ENCODE results near the gene ARMC7.
A peak's percentile ranks its signal among the peaks of the same experiment; 100 is the strongest.

Gene ARMC7

DNA sequence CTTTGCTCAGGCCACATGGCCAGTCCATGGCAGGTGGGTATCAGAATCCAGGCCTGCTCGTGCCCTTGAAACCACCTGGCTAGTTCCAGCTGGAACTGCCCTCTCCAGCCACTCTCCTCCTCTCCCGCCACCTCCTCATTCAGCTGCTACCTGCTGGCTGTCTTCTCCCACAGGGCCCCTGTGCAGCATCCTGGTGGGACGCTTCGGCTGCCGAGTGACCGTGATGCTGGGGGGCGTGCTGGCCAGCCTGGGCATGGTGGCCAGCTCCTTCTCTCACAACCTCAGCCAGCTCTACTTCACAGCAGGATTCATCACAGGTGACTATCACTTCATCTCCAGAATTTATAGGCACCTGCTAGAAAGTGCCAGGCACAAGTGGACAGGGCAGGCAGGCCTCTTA, 11.9 kb upstream of the ARMC7 start:
- DNase-seq (ENCODE audit: low read depth, low spot score): no peak
- no peak overlapping the region for H3K27ac ChIP-seq

- no peak overlapping the region for H3K27ac ChIP-seq
These were observed 10.9 kb upstream of the ARMC7 start for GRCh38 chr17:75098861-75099260.

GRCh38 chr17:75099881-75100595, 9.7 kb upstream of the ARMC7 start:
- no peak for DNase-seq (ENCODE audit: low read depth, low spot score)
- H3K27ac ChIP-seq: no peak overlapping the region

More at GRCh38 chr17:75098861-75099260, 10.9 kb upstream of the ARMC7 start:
- DNase-seq (ENCODE audit: low read depth, low spot score): no peak

DNA sequence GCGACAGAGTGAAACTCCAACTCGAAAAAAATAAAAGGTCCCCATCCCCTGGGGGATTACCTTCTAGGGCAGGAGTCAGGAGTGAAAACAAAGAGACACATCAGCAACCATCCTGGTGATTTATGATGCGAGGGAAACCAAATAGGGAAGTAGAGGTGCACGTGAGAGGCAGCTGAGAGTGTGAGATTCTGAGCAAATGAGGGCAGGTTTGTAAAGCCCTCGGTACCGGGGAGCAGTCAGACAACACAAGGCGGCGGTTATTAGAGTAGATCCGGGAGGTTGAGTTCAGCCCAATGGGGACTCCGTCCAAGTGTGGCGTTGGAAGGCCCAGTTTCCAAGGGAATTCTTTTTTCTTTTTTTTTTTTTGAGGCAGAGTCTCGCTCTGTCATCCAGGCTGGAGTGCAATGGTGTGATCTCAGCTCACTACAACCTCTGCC, 7.4 kb upstream of the ARMC7 start:
- H3K27ac ChIP-seq: no peak overlapping the region

DNA sequence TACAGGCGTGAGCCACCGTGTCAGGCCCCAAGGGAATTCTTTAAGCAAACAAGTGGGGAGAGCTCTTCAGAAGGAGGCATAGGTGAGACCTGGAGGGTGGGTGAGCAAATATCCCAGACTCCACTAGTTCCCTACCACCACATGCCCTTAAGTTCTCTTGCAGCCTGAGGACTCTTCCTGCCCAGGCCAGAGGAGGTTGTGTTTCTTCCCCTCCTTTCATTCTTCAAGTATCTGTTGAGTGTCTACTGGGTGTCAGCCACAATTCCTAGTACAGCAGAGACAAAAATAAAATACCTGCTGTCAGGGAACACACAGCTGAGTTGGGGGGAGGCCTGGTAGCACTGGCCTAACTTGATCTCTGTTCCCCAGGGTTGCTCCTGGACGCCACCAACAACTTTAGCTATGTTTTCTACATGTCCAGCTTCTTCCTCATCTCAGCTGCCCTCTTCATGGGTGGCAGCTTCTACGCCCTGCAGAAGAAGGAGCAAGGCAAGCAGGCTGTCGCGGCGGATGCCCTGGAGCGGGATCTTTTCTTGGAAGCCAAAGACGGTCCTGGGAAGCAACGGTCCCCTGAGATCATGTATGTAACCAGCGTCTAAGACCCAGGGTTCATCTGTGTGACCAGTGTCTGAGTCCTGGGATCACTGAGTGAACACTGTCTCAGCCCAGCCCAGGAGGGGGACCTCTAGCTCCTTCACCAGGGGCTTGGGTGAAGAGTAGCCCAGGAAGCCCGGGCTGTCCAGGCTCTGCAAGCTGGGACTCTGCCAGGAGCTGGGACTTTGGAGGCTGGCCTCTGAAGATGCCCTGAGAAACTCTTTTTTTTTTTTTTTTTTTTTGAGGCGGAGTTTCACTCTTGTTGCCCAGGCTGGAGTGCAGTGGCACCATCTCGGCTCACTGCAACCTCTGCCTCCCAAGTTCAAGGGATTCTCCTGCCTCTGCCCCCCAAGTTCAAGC, 5.9 kb upstream of the ARMC7 start:
- no peak for DNase-seq (ENCODE audit: low read depth, low spot score)
- no peak overlapping the region for H3K27ac ChIP-seq

More for the DNA sequence above, 7.4 kb upstream of the ARMC7 start:
- no peak for DNase-seq (ENCODE audit: low read depth, low spot score)

- DNase-seq (ENCODE audit: low read depth, low spot score): no peak
- H3K27ac ChIP-seq: no peak overlapping the region
These were observed 4.4 kb upstream of the ARMC7 start for GRCh38 chr17:75105126-75106080.

- DNase-seq (ENCODE audit: low read depth, low spot score): no peak
- no peak overlapping the region for H3K27ac ChIP-seq
These were observed 1.6 kb upstream of the ARMC7 start for GRCh38 chr17:75108193-75108592.

GRCh38 chr17:75109046-75109406, 743 bp upstream of the ARMC7 start:
- no peak for DNase-seq (ENCODE audit: low read depth, low spot score)
- no peak overlapping the region for H3K27ac ChIP-seq

DNA sequence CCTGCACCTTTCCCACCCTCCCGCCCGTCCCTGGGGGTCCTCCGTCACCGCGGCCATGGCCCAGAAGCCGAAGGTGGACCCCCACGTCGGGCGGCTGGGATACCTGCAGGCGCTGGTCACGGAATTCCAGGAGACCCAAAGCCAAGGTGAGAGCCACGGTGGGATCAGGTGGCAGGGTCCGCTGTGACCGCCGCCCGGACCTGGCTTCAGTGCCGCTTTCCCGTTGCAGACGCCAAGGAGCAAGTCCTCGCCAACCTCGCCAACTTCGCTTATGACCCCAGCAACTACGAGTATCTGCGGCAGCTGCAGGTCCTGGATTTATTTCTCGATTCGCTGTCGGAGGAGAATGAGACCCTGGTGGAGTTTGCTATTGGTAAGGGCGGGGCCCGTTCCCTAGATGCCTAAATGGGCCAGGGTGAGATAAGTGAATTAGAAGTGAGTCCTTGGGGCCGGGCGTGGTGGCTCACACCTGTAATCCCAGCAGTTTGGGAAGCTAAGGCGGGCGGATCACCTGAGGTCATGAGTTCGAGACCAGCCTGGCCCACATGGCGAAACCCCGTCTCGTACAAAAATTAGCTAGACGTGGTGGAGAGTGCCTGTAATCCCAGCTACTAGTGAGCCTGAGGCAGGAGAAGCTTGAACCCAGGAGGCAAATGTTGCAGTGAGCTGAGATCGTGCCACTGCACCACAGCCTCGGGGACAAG, 617 bp downstream of the ARMC7 start:
- no peak for DNase-seq (ENCODE audit: low read depth, low spot score)
- H3K27ac ChIP-seq: peak overlapping the region; percentile 25

DNA sequence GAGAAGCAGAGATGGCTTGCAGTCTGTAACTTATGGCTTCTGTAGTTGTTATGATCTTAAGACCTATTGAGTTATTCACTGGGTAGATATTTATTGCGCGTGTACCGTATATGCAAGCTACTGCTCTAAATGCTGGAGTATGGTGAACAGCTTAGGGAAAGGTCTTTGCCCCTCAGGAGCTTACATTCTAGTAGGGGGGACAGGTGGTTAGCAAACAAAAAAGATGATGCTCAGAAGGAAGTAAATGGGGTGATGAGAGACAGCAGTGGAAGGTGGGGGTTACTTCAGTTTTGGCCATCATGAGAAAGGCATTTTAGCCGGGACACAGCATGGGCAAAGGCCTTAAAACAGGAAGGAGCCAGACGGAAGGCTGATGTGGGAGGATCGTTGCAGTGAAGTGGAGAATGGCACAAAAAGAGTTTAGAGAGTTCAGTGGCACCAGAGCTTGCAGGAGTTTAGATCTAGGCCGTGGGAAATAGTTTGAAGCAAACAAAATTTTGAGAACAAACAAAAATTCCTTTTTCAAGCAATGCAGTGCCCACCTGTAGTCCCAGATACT, 2.1 kb downstream of the ARMC7 start:
- no peak for DNase-seq (ENCODE audit: low read depth, low spot score)
- no peak overlapping the region for H3K27ac ChIP-seq

DNA sequence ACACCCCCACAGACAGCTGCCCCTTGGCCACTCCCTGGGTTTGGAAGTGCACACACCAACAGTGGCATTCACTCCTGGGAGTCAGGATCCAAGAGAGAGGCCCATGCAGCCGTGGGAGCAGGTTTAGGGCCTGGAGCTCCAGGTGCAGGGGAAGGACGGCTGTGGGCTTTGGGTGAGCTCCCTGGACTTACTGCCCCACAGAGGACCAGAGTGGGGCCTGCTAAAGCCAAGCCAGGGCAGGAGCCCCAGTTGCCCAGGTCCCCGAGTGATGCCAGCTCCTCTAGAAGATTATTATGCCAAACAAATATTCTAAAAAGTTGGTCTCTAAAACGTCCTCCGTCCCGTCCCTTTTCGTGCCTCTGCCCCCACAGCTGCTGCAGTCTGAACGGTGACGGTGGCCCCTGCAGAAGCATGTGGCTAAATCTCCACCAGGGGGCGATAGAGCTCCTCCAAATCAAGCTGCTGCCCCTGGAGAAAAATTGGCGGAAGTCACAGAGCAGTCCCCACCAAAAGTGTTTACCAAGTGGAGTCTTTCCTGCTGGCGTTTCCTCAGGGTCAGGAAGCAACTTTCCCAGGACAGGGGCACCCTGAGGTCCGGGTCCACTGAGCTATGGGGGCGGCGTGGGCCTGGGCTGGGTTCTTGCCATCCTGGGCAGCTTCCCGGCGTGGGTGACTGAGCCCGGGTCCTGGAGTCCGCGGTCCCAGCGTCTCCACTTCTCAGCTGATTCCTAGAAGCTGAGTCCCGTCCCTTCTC, 4.2 kb downstream of the ARMC7 start:
- no peak for DNase-seq (ENCODE audit: low read depth, low spot score)
- H3K27ac ChIP-seq: peak overlapping the region; percentile 33

- peak overlapping the region; percentile 33 for H3K27ac ChIP-seq
- no peak for DNase-seq (ENCODE audit: low read depth, low spot score)
These were observed 5.0 kb downstream of the ARMC7 start for GRCh38 chr17:75114552-75115314.

- no peak for DNase-seq (ENCODE audit: low read depth, low spot score)
- no peak overlapping the region for H3K27ac ChIP-seq
These were observed 5.8 kb downstream of the ARMC7 start for GRCh38 chr17:75115555-75115954.

DNA sequence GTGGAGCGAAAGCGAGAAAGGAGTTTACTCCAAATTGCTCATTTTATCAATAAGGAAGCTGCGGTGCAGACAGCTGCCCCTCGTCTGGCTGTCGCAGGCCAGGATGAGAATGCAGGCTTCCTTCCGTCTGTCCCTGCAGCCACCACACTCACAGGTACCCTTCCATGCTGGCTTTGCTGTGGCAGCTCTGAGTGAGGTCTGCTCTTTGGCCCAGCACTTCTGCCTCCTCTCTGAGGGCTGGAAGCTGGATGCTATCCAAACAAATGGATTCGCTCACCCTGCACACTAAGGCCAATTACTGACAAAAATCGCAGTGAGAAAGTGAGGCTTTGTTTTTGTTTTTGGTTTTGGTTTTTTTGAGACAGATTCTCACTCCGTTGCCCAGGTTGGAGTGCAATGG, 7.0 kb downstream of the ARMC7 start:
- H3K27ac ChIP-seq: no peak overlapping the region
- DNase-seq (ENCODE audit: low read depth, low spot score): no peak

- no peak for DNase-seq (ENCODE audit: low read depth, low spot score)
- no peak overlapping the region for H3K27ac ChIP-seq
These were observed 8.5 kb downstream of the ARMC7 start for GRCh38 chr17:75118307-75118706.

- peak; percentile 89 for DNase-seq (ENCODE audit: low read depth, low spot score)
- H3K27ac ChIP-seq: peak overlapping the region; percentile 95
These were observed 14.5 kb downstream of the ARMC7 start for GRCh38 chr17:75124041-75124818.

DNA sequence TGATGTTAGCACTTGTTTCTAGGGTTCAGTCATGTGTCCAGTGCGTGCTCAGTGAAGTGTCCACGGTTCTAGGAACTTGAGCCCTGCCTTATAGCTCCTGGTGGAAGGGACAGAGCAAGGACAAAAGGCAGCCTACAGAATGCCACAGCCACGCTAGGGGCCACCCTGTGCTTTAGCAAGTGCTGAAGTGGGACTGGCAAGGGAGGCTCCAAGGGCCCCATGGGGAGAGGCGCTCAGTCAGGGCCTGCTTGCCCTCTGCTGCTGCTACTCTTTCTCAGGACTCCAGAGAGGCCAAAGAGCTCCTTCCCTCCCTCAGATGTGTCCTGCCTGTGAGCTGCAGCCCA, 15.0 kb downstream of the ARMC7 start:
- peak overlapping the region; percentile 95 for H3K27ac ChIP-seq
- no peak for DNase-seq (ENCODE audit: low read depth, low spot score)
